HepG2 (cell line): Measurements from ENCODE around the gene TNKS1BP1. TPM values are rescaled to one million over a fixed set of nuclear protein-coding genes. Genes with fewer than 3 reads are reported as not detected.
A peak's percentile ranks its signal among the peaks of the same experiment; 100 is the strongest.

Source experiments
- CAMTA2 ChIP-seq: sonication (generic); formaldehyde crosslinking; IDR thresholded peaks from 2 replicates; pipeline ENCODE4 v1.4.0; 2020; ENCODE audit warnings: mild to moderate bottlenecking, missing genetic modification reagents, borderline replicate concordance
- DPF2 ChIP-seq: sonication (generic); formaldehyde crosslinking; IDR thresholded peaks from 2 replicates; pipeline ENCODE4 v1.4.0; 2020; ENCODE audit warnings: mild to moderate bottlenecking, low read depth, missing genetic modification reagents, borderline replicate concordance
- FOXA3 ChIP-seq: IDR thresholded peaks from 2 replicates; pipeline ENCODE4 v1.6.1; 2016; ENCODE audit warnings: missing genetic modification reagents, missing compliant biosample characterization
- FOXJ3 ChIP-seq: sonication (generic); formaldehyde crosslinking; IDR thresholded peaks from 2 replicates; pipeline ENCODE4 v1.4.0; 2020; ENCODE audit warnings: missing genetic modification reagents, mild to moderate bottlenecking, borderline replicate concordance
- HOXA9 ChIP-seq: sonication (generic); formaldehyde crosslinking; IDR thresholded peaks from 2 replicates; pipeline ENCODE4 v1.8.1; 2022; ENCODE audit warnings: missing genetic modification reagents, mild to moderate bottlenecking, moderate library complexity, borderline replicate concordance
- IRF2 ChIP-seq: IDR thresholded peaks from 2 replicates; pipeline ENCODE4 v1.6.1; 2018; ENCODE audit warnings: missing genetic modification reagents, missing compliant biosample characterization
- KDM1A ChIP-seq: IDR thresholded peaks from 2 replicates; pipeline ENCODE4 v1.6.1; 2016; ENCODE audit warnings: missing compliant biosample characterization
- KMT2A ChIP-seq: sonication (generic); formaldehyde crosslinking; IDR thresholded peaks from 2 replicates; pipeline ENCODE4 v1.4.0; 2020; ENCODE audit warnings: missing genetic modification reagents
- MAFK ChIP-seq, 2 experiments: IDR thresholded peaks in 1 of 2; conservative IDR thresholded peaks in 1 of 2; 2 replicates each; pipeline ENCODE4 v1.6.1; 2011; ENCODE audit warnings: improper control_type of control experiment in 2 of 2, low read length in 2 of 2
- MAZ ChIP-seq, 2 experiments: sonication (generic) in 1 of 2; formaldehyde crosslinking in 1 of 2; IDR thresholded peaks; 2 replicates each; pipeline versions ENCODE4 v1.5.0 to v1.6.1; 2012 to 2020; ENCODE audit warnings: low read depth in 2 of 2, mild to moderate bottlenecking in 2 of 2, borderline replicate concordance in 1 of 2, improper control_type of control experiment in 1 of 2, low read length in 1 of 2, missing genetic modification reagents in 1 of 2, moderate library complexity in 1 of 2
- MIER3 ChIP-seq: IDR thresholded peaks from 2 replicates; pipeline ENCODE4 v1.6.1; 2016; ENCODE audit warnings: missing compliant biosample characterization, borderline replicate concordance
- MIXL1 ChIP-seq: IDR thresholded peaks from 2 replicates; pipeline ENCODE4 v1.6.1; 2016
- MLX ChIP-seq: IDR thresholded peaks from 2 replicates; pipeline ENCODE4 v1.6.1; 2016
- MTF1 ChIP-seq: sonication (generic); formaldehyde crosslinking; IDR thresholded peaks from 2 replicates; pipeline ENCODE4 v1.5.0; 2020; ENCODE audit warnings: missing genetic modification reagents
- PLRG1 ChIP-seq: fragments of 450-650 bp; conservative IDR thresholded peaks from 2 replicates; pipeline ENCODE4 v1.6.1; 2016
- POLR2A ChIP-seq, 2 experiments: IDR thresholded peaks; 2 replicates each; pipeline ENCODE4 v1.6.1; 2011; ENCODE audit warnings: low read depth in 2 of 2, low read length in 2 of 2, mild to moderate bottlenecking in 1 of 2, moderate library complexity in 1 of 2; ENCODE audit not compliant: insufficient read depth in 1 of 2
- PRPF4 ChIP-seq: fragments of 200-400 bp; formaldehyde crosslinking; IDR thresholded peaks from 2 replicates; pipeline ENCODE4 v1.6.1; 2016; ENCODE audit warnings: low read length, low read depth; ENCODE audit not compliant: poor library complexity, severe bottlenecking
- SMARCE1 ChIP-seq: fragments of 450-650 bp; IDR thresholded peaks from 2 replicates; pipeline ENCODE4 v1.6.1; 2017; ENCODE audit warnings: borderline replicate concordance
- ZBTB44 ChIP-seq: sonication (generic); formaldehyde crosslinking; IDR thresholded peaks from 2 replicates; pipeline ENCODE4 v1.4.0; 2020; ENCODE audit warnings: missing genetic modification reagents
- ZFX ChIP-seq: sonication (generic); formaldehyde crosslinking; IDR thresholded peaks from 2 replicates; pipeline ENCODE4 v1.4.0; 2020; ENCODE audit warnings: mild to moderate bottlenecking, low read depth, missing genetic modification reagents, moderate library complexity
- ZNF24 ChIP-seq: fragments of 450-650 bp; IDR thresholded peaks from 2 replicates; pipeline ENCODE4 v1.6.1; 2017; ENCODE audit warnings: antibody characterized with exemption, mild to moderate bottlenecking
- ZNF431 ChIP-seq: sonication (generic); formaldehyde crosslinking; IDR thresholded peaks from 2 replicates; pipeline ENCODE4 v1.9.0; 2022; ENCODE audit warnings: missing genetic modification reagents, low read depth, mild to moderate bottlenecking, borderline replicate concordance
- ZNF446 ChIP-seq: sonication (generic); formaldehyde crosslinking; IDR thresholded peaks from 2 replicates; pipeline ENCODE4 v1.5.0; 2020; ENCODE audit warnings: mild to moderate bottlenecking, missing genetic modification reagents
- ZNF543 ChIP-seq: sonication (generic); formaldehyde crosslinking; IDR thresholded peaks from 2 replicates; pipeline ENCODE4 v1.4.0; 2020; ENCODE audit warnings: mild to moderate bottlenecking, missing genetic modification reagents
- ZNF547 ChIP-seq: sonication (generic); formaldehyde crosslinking; IDR thresholded peaks from 2 replicates; pipeline ENCODE4 v1.5.1; 2020; ENCODE audit warnings: mild to moderate bottlenecking, missing genetic modification reagents
- ZNF619 ChIP-seq: sonication (generic); formaldehyde crosslinking; IDR thresholded peaks from 2 replicates; pipeline ENCODE4 v1.4.0; 2020; ENCODE audit warnings: mild to moderate bottlenecking, missing genetic modification reagents
- ZNF670 ChIP-seq: sonication (generic); formaldehyde crosslinking; IDR thresholded peaks from 2 replicates; pipeline ENCODE4 v1.8.0; 2022; ENCODE audit warnings: mild to moderate bottlenecking, missing genetic modification reagents, borderline replicate concordance
- ZNF776 ChIP-seq: sonication (generic); formaldehyde crosslinking; IDR thresholded peaks from 2 replicates; pipeline ENCODE4 v1.4.0; 2020; ENCODE audit warnings: mild to moderate bottlenecking, missing genetic modification reagents
- ZZZ3 ChIP-seq: sonication (generic); formaldehyde crosslinking; IDR thresholded peaks from 2 replicates; pipeline ENCODE4 v1.4.0; 2020; ENCODE audit warnings: missing genetic modification reagents, mild to moderate bottlenecking, borderline replicate concordance
- polyA plus RNA-seq, 8 experiments: library from polyadenylated mRNA; depleted of rRNA in 3 of 8; stranded (reverse) in 7 of 8; unstranded in 1 of 8; fragments of >200 nt; fragmentation: Illumina TruSeq in 4 of 8; extraction: Trizol in 4 of 8; gene quantifications; 2 replicates each; pipeline versions ENCODE4 v1.2.1 to v1.2.3, GENCODE V29; 2011 to 2016; ENCODE audit warnings: low read depth in 4 of 8, missing spikeins in 1 of 8, mixed read lengths in 1 of 8; ENCODE audit not compliant: insufficient read depth in 1 of 8
- total RNA-seq, 5 experiments: library from RNA; depleted of rRNA; stranded (reverse); fragments of >200 nt; fragmentation: Illumina TruSeq; extraction: Trizol; gene quantifications; 2 replicates each; pipeline ENCODE4 v1.2.3, GENCODE V29; 2016; ENCODE audit warnings: low read depth in 1 of 5
- TF ChIP-seq, protein P1 (sequence below): IDR thresholded peaks from 2 replicates; pipeline ENCODE4 v1.6.1; 2016; ENCODE audit warnings: control low read depth

The TNKS1BP1 gene
- total and polyA plus RNA-seq, 2 of the 13 experiments (the other 11 are each of a cell fraction or from before 2014, with no cell fraction given), result 13.7 to 15.0 TPM

DNA sequence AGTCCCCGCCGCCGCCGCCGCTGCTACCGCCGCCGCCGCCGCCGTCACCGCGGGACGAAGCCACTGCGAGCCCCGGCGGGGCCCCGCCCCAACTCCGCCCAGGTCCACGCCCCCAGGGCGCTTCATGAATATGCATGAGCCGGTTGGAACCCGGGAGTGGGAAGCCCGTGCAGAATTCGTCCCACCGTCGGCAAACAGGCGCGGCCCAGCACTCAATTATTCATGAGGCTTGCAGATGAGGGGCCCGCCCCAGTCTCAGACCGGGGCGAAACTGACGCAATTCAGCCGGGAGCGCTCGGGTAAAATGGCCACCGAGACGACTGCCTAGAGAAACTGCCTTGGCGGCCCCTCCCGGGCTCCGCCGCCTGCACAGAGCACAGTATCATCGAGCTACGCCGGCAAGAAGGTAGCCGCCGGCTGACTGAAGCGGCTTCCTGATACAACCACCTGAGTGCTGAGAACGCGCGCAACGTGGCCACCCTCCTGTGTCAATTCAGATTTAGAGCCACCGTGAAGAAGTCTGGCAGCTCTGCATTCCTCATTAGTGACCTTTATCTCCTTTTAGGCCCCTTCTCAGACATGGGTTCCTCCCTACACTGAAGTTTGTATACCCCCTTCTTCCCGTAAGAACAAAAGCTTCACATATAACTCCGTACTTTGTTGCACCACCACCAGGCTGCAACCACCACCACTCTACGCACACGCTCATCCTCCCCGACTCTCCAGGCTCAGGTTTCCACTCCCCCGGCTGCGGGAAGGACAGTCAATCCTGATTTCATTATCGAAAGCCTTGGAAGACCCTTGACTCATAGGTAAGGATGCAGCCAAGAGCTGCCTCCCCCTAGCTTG, at the start of gene TNKS1BP1 (continued):
- TF ChIP-seq ZBTB44 (CRISPR knock-in tag), result no peak
- no peak for TF ChIP-seq ZZZ3 (CRISPR knock-in tag)
- no peak for TF ChIP-seq KMT2A
- TF ChIP-seq MIER3 (CRISPR knock-in tag), result no peak
- TF ChIP-seq PRPF4, result no peak
- TF ChIP-seq IRF2, result peak; percentile 51; the same call in 1 of the 2 replicates
- no peak for TF ChIP-seq HOXA9
- TF ChIP-seq ZNF619, result no peak
- no peak for TF ChIP-seq ZNF543 (CRISPR knock-in tag)
- TF ChIP-seq POLR2A (IDR thresholded peaks at IDR 0.05; ENCODE audit: insufficient read depth in 1 of 2, low read depth in 2 of 2, low read length in 2 of 2), result peak; percentile 61 to 65
- TF ChIP-seq ZNF670 (CRISPR knock-in tag), result no peak
- 0 out of 2 replicates have a peak, but pooled peaks have one; percentile 20 for TF ChIP-seq MIXL1 (CRISPR knock-in tag)
- no peak for TF ChIP-seq CAMTA2 (CRISPR knock-in tag)
- TF ChIP-seq ZNF547 (CRISPR knock-in tag), result no peak
- TF ChIP-seq KDM1A (CRISPR knock-in tag), result no peak
- TF ChIP-seq MAZ (IDR thresholded peaks at IDR 0.05; ENCODE audit: borderline replicate concordance, low read depth, low read length), result peak; percentile 24; the same call in 1 of the 2 replicates
- TF ChIP-seq MAZ (CRISPR knock-in tag; IDR thresholded peaks at IDR 0.05; ENCODE audit: low read depth), result peak; percentile 48
- no peak for TF ChIP-seq MAFK (conservative IDR thresholded peaks at IDR 0.05 in 1 of 2, IDR thresholded peaks at IDR 0.05 in 1 of 2; ENCODE audit: low read length in 2 of 2)
- TF ChIP-seq MLX (CRISPR knock-in tag), result no peak
- no peak for TF ChIP-seq FOXJ3
- no peak for TF ChIP-seq PLRG1
- TF ChIP-seq ZNF446 (CRISPR knock-in tag), result no peak
- no peak for TF ChIP-seq SMARCE1
- no peak for TF ChIP-seq FOXA3 (CRISPR knock-in tag)
- no peak for TF ChIP-seq ZNF776 (CRISPR knock-in tag)
- no peak for TF ChIP-seq ZNF431 (CRISPR knock-in tag)
- no peak for TF ChIP-seq ZNF24
- no peak for TF ChIP-seq DPF2 (CRISPR knock-in tag)
- TF ChIP-seq ZFX (CRISPR knock-in tag), result no peak
- TF ChIP-seq, protein P1, sequence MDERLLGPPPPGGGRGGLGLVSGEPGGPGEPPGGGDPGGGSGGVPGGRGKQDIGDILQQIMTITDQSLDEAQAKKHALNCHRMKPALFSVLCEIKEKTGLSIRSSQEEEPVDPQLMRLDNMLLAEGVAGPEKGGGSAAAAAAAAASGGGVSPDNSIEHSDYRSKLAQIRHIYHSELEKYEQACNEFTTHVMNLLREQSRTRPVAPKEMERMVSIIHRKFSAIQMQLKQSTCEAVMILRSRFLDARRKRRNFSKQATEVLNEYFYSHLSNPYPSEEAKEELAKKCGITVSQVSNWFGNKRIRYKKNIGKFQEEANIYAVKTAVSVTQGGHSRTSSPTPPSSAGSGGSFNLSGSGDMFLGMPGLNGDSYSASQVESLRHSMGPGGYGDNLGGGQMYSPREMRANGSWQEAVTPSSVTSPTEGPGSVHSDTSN (CRISPR knock-in tag), result no peak
- no peak for TF ChIP-seq MTF1 (CRISPR knock-in tag)
